SU-DHL-6 (cell line): ENCODE results near the gene CMTM5.

ENCODE experiments used
- H2AFZ ChIP-seq: fragments of 200-600 bp; sonication (generic); 2 replicates; pipeline ENCODE4 v1.6.1; 2014; ENCODE audit warnings: low read depth, mild to moderate bottlenecking, moderate library complexity, mixed read lengths, antibody characterized with exemption, low read length; ENCODE audit not compliant: severe bottlenecking
- H3F3A ChIP-seq: fragments of 200-600 bp; shearing (Covaris generic); 2 replicates; pipeline ENCODE4 v1.6.0; 2016; ENCODE audit warnings: antibody characterized with exemption, mild to moderate bottlenecking; ENCODE audit not compliant: insufficient read depth
- H3K27ac ChIP-seq: fragments of 200-600 bp; sonication (generic); 2 replicates; pipeline ENCODE4 v1.5.1; 2016; ENCODE audit warnings: low read depth, mild to moderate bottlenecking, low read length, moderate library complexity, mixed read lengths
- H3K27me3 ChIP-seq: fragments of 200-600 bp; sonication (generic), shearing (Covaris generic); 2 replicates; pipeline ENCODE4 v1.6.0; 2014; ENCODE audit warnings: mild to moderate bottlenecking, low read length
- H3K36me3 ChIP-seq: fragments of 200-600 bp; sonication (generic); 2 replicates; pipeline ENCODE4 v1.6.1; 2014; ENCODE audit warnings: mild to moderate bottlenecking, low read length, mixed read lengths
- H3K4me2 ChIP-seq: fragments of 300-600, 200-600 bp; shearing (Covaris generic), sonication (generic); 2 replicates; pipeline ENCODE4 v1.6.0; 2014; ENCODE audit warnings: low read length, low read depth, mild to moderate bottlenecking; ENCODE audit not compliant: poor library complexity, severe bottlenecking
- H3K4me3 ChIP-seq: fragments of 200-600 bp; sonication (generic); 2 replicates; pipeline ENCODE4 v1.5.1; 2014; ENCODE audit warnings: antibody characterized with exemption, low read length, mild to moderate bottlenecking, mixed read lengths; ENCODE audit not compliant: insufficient read depth, poor library complexity, severe bottlenecking
- H3K79me2 ChIP-seq: fragments of 200-600 bp; sonication (generic); 2 replicates; pipeline ENCODE4 v1.6.1; 2014; ENCODE audit warnings: mild to moderate bottlenecking, low read length, moderate library complexity; ENCODE audit not compliant: insufficient read depth
- H3K9ac ChIP-seq: fragments of 200-600 bp; sonication (generic); 2 replicates; pipeline ENCODE4 v1.7.0; 2014; ENCODE audit warnings: mild to moderate bottlenecking, low read length
- H3K9me2 ChIP-seq: fragments of 200-600 bp; sonication (generic); replicated peaks from 2 replicates; pipeline ENCODE4 v1.6.1; 2014; ENCODE audit warnings: low read length; ENCODE audit not compliant: insufficient read depth
- H3K9me3 ChIP-seq: fragments of 200-600 bp; sonication (generic); 2 replicates; pipeline ENCODE4 v1.6.1; 2014; ENCODE audit warnings: low read length, mixed read lengths; ENCODE audit not compliant: insufficient read depth
- H4K20me1 ChIP-seq: fragments of 200-600 bp; sonication (generic); 2 replicates; pipeline ENCODE4 v1.6.1; 2014; ENCODE audit warnings: low read depth, mild to moderate bottlenecking, antibody characterized with exemption, low read length, moderate library complexity, mixed read lengths
- CTCF ChIP-seq: fragments of 200-600 bp; sonication (generic); IDR thresholded peaks from one replicate; pipeline ENCODE4 v1.5.1; 2017; ENCODE audit warnings: antibody characterized with exemption, mild to moderate bottlenecking, low read length, moderate library complexity; ENCODE audit not compliant: insufficient read depth, poor library complexity, severe bottlenecking
- EZH2phosphoT487 ChIP-seq: fragments of 200-600 bp; sonication (generic), shearing (Covaris generic); conservative IDR thresholded peaks from 2 replicates; pipeline ENCODE4 v1.6.1; 2018; ENCODE audit warnings: mild to moderate bottlenecking, antibody characterized with exemption, low read length, moderate library complexity, mixed read lengths

Gene CMTM5

GRCh38 chr14:23353433-23353780, 23.4 kb upstream of the CMTM5 start:
- H3K4me3 ChIP-seq: no peak overlapping the region
- no peaks in the 10 kb centered on the region for H3K79me2 ChIP-seq
- H3K9me2 ChIP-seq: no peaks in the 10 kb centered on the region
- H3K36me3 ChIP-seq: no peaks in the 10 kb centered on the region
- no peaks in the 10 kb centered on the region for H4K20me1 ChIP-seq
- H3K4me2 ChIP-seq: no peak overlapping the region
- H3F3A ChIP-seq: no peaks in the 10 kb centered on the region
- no peaks in the 10 kb centered on the region for H3K9me3 ChIP-seq
- no peak overlapping the region for H3K9ac ChIP-seq
- no peak for TF ChIP-seq EZH2phosphoT487
- TF ChIP-seq CTCF: no peak
- no peak overlapping the region for H3K27ac ChIP-seq
- H2AFZ ChIP-seq: no peak overlapping the region
- H3K27me3 ChIP-seq: no peaks in the 10 kb centered on the region

GRCh38 chr14:23354990-23355389, 21.9 kb upstream of the CMTM5 start:
- Histone ChIP-seq H3F3A (no peaks in the 10 kb centered on the region), H3K4me2 (no peak overlapping the region), H3K9ac (no peak overlapping the region), H3K36me3 (no peaks in the 10 kb centered on the region), H3K9me2 (no peaks in the 10 kb centered on the region), H3K27me3 (no peaks in the 10 kb centered on the region), H3K4me3 (no peak overlapping the region), H2AFZ (no peak overlapping the region), H4K20me1 (no peaks in the 10 kb centered on the region), H3K27ac (no peak overlapping the region), H3K79me2 (no peaks in the 10 kb centered on the region), H3K9me3 (no peaks in the 10 kb centered on the region)
- TF ChIP-seq EZH2phosphoT487 (no peak), CTCF (no peak)

- no peaks in the 10 kb centered on the region for H4K20me1 ChIP-seq
- H3K4me2 ChIP-seq: no peak overlapping the region
- H3K27me3 ChIP-seq: no peaks in the 10 kb centered on the region
- H2AFZ ChIP-seq: no peak overlapping the region
- no peak overlapping the region for H3K4me3 ChIP-seq
- H3K27ac ChIP-seq: no peak overlapping the region
- H3K79me2 ChIP-seq: no peaks in the 10 kb centered on the region
- no peaks in the 10 kb centered on the region for H3F3A ChIP-seq
- H3K9ac ChIP-seq: no peak overlapping the region
- TF ChIP-seq CTCF (no peak), EZH2phosphoT487 (no peak)
- H3K9me3 ChIP-seq: no peaks in the 10 kb centered on the region
- no peaks in the 10 kb centered on the region for H3K36me3 ChIP-seq
- H3K9me2 ChIP-seq: no peaks in the 10 kb centered on the region
These were observed 20.9 kb upstream of the CMTM5 start for GRCh38 chr14:23355871-23356435.

GRCh38 chr14:23356662-23357061, 20.2 kb upstream of the CMTM5 start:
- Histone ChIP-seq H2AFZ (no peak overlapping the region), H3K4me2 (no peak overlapping the region), H3K27ac (no peak overlapping the region), H3K9ac (no peak overlapping the region), H4K20me1 (no peaks in the 10 kb centered on the region), H3K9me3 (no peaks in the 10 kb centered on the region), H3K4me3 (no peak overlapping the region), H3K36me3 (no peaks in the 10 kb centered on the region), H3K27me3 (no peaks in the 10 kb centered on the region), H3K79me2 (no peaks in the 10 kb centered on the region), H3F3A (no peaks in the 10 kb centered on the region), H3K9me2 (no peaks in the 10 kb centered on the region)
- TF ChIP-seq CTCF (no peak), EZH2phosphoT487 (no peak)
